Bone marrow (tissue), 2 donors: ENCODE measurements around the gene MYCBP2.
A peak's percentile ranks its signal among the peaks of the same experiment; 100 is the strongest.
"Not testable (repeated sequence)": the region's sequence is repeated elsewhere in the genome, so short reads cannot be mapped to it uniquely, and the experiment has no call there.

Experiments
- DNase-seq, 2 donors: peaks; one replicate each; lab custom pipeline; 2025; lab: John Stamatoyannopoulos, UW

Gene MYCBP2

GRCh38 chr13:77033717-77034302 is 293.1 kb downstream of the MYCBP2 start:
- no peak for DNase-seq

DNA sequence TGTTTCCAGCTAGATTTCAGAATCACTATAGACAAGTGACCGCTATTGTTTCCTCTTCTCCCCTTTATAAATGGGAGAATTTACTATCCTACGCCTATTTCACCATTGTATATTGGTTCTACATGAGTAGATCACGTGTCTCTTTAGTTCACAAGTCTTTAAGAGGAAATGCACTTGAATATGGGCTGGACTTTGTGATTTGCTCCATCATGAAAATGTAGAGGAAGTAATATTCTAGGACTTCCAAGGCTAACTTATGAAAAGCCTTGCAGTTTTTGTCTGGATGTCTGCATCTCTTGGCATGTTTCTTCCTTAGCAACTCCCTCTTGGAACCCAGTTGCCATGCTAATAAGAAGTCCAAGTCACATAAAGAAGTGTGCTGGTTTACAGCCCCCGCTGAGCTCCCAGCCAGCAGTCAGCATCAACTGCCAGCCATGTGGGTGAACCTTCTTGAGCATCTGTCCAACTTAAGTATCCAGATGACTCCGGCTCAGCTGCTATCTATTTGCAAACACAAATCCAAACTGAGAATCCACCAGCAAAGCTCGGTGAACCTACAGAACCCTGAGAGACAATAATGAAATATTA is 295.1 kb downstream of the MYCBP2 start:
- no peak for DNase-seq

- DNase-seq: no peak
Measured at GRCh38 chr13:77029436-77029835, 297.5 kb downstream of the MYCBP2 start.

GRCh38 chr13:77028202-77028601 is 298.7 kb downstream of the MYCBP2 start:
- no peak for DNase-seq

GRCh38 chr13:77026861-77027621 is 299.9 kb downstream of the MYCBP2 start, which contains the start of gene FBXL3:
FBXL3 (minus strand) TSS chr13:77027159; CDS start chr13:77021860, 5,299 bp downstream.
- DNase-seq: peak; percentile 77 to 80

GRCh38 chr13:77026255-77026860 is 300.5 kb downstream of the MYCBP2 start:
- peak; percentile 50 to 69 for DNase-seq

- no peak for DNase-seq
Measured at GRCh38 chr13:77022341-77022740, 304.6 kb downstream of the MYCBP2 start.

DNA sequence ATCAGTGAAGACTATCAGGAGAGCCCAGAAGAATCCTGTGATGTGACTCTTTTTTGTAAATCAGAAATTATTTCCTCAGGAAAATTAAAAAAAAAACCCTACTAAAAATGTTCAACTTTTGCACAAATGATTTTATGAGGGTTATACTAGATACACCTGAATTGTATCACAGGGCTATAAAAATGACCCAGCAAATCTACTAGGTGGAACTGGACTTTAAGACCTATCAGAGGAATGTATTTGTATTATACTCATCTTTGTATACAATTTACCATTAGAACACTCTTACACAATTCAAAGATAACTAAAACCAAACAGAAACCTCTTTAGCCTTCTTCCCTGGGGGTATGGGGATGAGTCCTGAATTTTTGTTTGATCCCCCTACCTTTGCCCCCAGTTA is 307.1 kb downstream of the MYCBP2 start:
- no peak for DNase-seq

GRCh38 chr13:77016888-77017623 is 309.8 kb downstream of the MYCBP2 start:
- DNase-seq: no peak

- no peak for DNase-seq
Measured at GRCh38 chr13:77016251-77016812, 310.6 kb downstream of the MYCBP2 start.

DNA sequence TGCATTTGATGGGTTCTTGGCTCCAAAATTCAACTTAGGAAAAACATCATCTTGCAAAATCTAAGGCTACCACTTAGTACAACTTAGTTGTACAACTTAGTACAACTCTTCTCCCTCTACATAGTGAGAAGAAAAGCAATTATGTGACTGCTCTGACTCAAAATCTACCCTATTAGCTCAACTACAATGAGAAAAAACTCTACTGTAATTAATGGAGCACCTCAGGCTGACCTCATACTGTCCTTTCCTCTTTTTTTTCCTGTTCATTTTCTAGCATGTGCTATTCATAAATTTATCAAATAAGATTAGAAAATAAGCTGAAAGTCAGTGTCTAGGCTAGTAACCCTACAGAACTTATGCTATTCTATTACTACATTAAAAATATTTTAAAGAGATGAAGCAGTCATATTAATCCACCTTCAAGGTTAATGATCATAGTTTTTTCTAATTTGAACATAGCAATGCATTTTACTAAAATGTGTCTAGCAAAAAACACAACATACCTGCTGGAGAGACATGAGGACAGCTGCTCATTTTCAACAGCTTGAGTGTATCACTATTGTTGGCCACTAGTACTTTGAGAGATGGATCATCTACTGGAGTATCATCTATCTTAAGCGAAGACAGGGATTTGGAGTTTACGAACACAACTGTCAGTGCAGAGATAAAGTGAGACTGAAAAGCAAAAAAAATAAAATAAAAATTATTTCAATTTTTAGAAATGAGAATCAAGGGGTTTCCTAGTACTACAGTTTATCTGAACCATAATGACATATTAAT is 311.8 kb downstream of the MYCBP2 start:
- no peak for DNase-seq

GRCh38 chr13:77013853-77014542 is 312.9 kb downstream of the MYCBP2 start:
- DNase-seq: no peak

DNA sequence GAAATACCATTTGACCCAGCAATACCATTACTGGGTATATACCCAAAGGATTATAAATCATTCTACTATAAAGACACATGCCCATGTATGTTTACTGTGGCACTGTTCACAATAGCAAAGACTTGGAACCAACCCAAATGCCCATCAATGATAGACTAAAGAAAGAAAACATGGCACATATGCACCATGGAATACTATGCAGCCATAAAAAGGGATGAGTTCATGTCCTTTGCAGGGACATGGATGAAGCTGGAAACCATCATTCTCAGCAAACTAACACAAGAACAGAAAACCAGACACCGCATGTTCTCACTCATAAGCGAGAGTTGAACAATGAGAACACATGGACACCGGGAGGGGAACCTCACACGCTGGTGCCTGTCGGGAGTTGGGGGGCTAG is 317.2 kb downstream of the MYCBP2 start:
- not testable (repeated sequence) for DNase-seq

- DNase-seq: no peak
Measured at GRCh38 chr13:77009011-77009410, 317.9 kb downstream of the MYCBP2 start.

DNA sequence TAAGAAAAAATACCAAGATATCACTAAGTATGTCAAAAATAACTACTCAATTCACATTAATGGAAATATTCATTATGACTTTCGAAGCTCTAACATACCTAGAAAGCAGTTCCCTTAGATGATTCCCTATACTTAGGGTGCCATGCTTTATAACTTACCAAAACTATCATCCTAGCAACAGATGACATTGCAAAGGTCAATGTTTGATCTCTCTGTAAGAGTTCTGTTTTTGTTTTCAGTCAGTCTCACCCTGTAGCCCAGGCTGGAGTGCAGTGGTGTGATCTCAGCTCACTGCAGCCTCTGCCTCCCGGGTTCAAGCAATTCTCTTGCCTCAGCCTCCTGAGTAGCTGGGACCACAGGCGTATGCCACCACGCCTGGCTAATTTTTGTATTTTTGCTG is 318.6 kb downstream of the MYCBP2 start:
- not testable (repeated sequence) for DNase-seq

GRCh38 chr13:77002590-77003190 is 324.2 kb downstream of the MYCBP2 start:
- no peak for DNase-seq

DNA sequence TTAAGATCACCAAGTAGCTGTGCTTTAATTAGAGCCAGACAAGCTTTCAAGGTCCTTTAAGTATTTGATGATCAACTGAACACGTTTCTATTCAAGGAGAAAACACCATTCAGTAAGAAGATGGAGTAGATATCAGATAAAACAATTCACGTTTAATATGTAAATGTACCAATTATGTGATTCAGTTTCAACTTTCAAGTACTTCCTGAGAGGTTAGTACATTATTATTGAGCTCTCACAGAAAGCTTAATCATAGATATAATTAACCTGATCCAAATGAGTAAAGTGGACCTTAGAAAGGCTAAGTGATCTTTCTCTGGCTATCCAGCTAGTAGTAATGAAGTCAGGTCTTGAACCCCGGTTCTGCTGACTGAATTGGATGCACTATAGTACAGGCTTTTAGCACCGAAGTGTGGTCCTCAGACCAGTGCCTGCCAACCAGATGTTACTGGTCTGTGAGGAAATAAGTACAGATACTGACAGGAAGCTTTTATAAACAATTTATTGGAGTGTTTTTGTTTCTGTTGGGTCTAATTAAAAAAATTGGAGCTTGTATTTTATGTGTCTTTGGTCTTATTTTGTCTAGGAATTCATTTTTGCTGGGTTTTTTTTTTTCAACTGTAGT is 324.8 kb downstream of the MYCBP2 start:
- DNase-seq: no peak

DNA sequence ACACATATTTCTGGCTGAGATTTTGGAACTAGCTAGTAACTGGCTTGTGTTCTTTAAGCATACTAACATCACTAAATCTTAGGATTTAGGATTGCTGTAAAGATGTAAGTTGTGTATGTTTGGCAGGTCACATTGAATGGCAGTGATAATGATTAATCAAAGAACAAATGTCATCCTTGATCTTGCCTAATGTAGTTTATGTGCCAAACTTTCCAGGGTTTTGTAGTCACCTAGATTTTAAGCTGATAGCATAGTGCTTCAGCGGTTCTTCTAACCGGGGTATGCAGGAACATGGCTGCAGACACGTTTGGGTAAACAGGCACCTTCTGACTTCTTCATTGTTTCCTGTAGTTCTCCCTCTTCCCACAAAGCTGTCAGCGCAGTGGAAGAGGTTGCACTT is 325.4 kb downstream of the MYCBP2 start:
- DNase-seq: no peak

GRCh38 chr13:77000475-77000874 is 326.4 kb downstream of the MYCBP2 start:
- DNase-seq: no peak
